ENCODE results near the gene FIG4. TPM values are rescaled to one million over a fixed set of nuclear protein-coding genes. Genes with fewer than 3 reads are reported as not detected.
"Not testable (repeated sequence)": the region's sequence is repeated elsewhere in the genome, so short reads cannot be mapped to it uniquely, and the experiment has no call there.

FIG4 gene
- total RNA-seq, 1 donor from 2014 or later: 8.5 TPM

DNA sequence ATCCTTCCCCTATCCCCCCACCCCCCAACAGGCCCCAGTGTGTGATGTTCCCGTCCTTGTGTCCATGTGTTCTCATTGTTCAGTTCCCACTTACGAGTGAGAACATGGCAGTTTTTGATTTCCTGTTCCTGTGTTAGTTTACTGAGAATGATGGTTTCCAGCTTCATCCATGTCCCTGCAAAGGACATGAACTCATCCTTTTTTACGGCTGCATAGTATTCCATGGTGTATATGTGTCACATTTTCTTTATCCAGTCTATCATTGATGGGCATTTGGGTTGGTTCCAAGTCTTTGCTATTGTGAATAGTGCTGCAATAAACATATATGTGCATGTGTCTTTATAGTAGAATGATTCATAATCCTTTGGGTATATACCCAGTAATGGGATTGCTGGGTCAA, 53.7 kb downstream of the FIG4 start:
- H3K4me3 Mint-ChIP-seq; H3K9me3 Mint-ChIP-seq; H3K27me3 Mint-ChIP-seq; H3K4me1 Mint-ChIP-seq; intact Hi-C loops (cut with micrococcal nuclease); H3K27ac Mint-ChIP-seq; DNase-seq: not testable (repeated sequence)
- peaks cover 21% of the 10 kb centered on the region for H3K36me3 Mint-ChIP-seq (ENCODE audit: low read depth)

DNA sequence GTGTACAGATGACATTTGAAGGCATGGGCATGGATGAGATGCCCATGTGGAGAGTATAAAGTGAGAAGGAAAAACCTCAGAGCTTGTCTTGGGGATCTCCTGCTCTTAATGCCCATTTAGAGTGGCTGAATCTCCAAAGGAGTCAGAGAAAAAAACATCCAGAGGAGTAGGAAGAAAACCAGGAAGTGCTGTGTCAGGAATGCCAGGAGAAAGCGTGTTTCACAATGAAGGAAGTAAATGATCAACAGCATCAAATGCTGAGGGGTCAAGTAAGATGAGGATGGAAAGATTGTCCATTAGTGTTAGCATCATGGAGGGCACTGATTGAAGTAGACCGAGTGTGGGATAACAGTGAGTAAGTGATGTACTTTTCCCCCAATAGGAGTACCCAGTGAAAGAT, 56.1 kb downstream of the FIG4 start:
- Mint-ChIP-seq H3K27ac (no peak overlapping the region), H3K36me3 (ENCODE audit: low read depth) (peaks cover 14% of the 10 kb centered on the region), H3K4me1 (no peaks in the 10 kb centered on the region), H3K9me3 (no peaks in the 10 kb centered on the region), H3K27me3 (no peaks in the 10 kb centered on the region), H3K4me3 (no peak overlapping the region)
- no peak for DNase-seq
- intact Hi-C loops (cut with micrococcal nuclease): no loop called here

DNA sequence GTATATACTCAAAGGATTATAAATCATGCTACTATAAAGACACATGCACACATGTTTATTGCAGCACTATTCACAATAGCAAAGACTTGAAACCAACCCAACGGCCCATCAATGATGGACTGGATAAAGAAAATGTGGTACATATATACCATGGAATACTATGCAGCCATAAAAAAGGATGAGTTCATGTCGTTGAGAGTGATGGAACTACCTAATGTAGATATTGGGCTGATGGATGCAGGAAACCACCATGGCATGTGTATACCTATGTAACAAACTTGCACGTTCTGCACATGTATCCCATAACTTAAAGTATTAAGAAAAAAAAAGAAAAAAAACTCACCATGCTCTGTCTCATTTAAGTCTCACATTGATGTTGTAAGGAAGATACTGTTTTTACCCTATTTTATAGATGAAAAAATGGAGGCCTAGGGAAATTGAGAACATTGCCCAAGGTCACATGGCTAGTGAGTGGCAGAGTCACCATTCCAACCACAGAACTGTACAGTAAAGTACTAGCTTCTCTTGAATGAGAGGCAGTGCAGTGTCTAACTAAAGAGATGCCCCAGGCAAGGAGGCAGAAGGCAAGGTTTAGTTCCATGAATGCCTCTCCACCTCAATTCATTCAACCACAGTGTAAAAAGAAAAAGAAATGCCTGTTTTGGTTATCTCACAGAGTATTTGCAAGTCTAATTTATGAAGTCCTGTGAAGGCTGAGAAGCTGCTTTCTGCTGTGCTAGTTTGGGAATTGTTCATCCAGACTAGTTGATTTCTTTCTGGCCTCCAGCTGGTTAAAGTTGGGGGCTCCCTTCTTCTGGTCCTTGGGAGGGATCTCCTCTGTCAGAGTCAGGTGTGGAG, 68.2 kb downstream of the FIG4 start:
- H3K27ac Mint-ChIP-seq: no peak overlapping the region
- H3K27me3 Mint-ChIP-seq: no peaks in the 10 kb centered on the region
- no peak overlapping the region for H3K4me3 Mint-ChIP-seq

DNA sequence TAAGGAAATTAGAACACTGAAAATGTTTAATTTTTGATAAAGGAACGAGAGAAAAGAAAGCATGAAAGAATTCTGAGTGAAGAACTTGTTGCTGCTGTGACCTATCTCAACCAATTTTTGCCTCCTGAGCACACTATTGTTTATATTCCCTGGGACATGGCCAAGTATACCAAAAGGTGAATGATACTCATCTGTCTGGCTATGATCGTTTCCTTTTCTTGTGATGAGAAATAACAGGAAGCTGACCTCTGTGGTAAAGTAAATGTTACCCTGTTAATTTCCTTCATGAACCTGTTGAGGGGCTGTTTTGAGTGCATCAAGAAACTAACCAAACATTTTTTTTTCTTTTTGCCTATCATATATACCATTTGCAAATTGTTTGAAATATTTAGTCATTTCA, 69.1 kb downstream of the FIG4 start:
- no peak for DNase-seq
- peaks cover 29% of the 10 kb centered on the region for H3K36me3 Mint-ChIP-seq (ENCODE audit: low read depth)
- H3K27ac Mint-ChIP-seq: no peak overlapping the region
- no peak overlapping the region for H3K4me3 Mint-ChIP-seq
- peaks cover 7% of the 10 kb centered on the region for H3K4me1 Mint-ChIP-seq
- H3K27me3 Mint-ChIP-seq: no peaks in the 10 kb centered on the region
- intact Hi-C loops (cut with micrococcal nuclease): no loop called here
- peaks cover 23% of the 10 kb centered on the region for H3K9me3 Mint-ChIP-seq

More for the DNA sequence above, 68.2 kb downstream of the FIG4 start:
- Mint-ChIP-seq H3K36me3 (ENCODE audit: low read depth) (peaks cover 30% of the 10 kb centered on the region), H3K4me1 (peaks cover 7% of the 10 kb centered on the region), H3K9me3 (peaks cover 23% of the 10 kb centered on the region)
- DNase-seq: no peak
- intact Hi-C loops (cut with micrococcal nuclease): no loop called here

DNA sequence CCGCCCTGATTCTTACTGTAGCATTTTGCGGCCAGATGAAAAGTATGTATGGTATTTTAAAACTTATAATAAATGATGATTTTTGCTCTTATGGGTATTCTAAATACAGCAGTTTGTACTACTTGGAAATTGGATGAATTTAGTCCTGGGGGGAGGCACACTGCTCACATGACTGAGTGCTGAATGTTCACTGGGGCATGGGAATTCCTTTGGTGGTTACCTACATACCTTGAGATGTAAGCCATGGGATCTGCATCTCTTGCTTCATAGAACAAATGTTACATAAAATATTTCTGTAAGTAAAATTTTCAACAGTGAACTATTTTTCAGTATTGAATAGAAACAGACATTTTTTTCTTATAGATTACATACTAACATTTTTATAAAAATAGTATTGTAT, 71.1 kb downstream of the FIG4 start:
- intact Hi-C loops (cut with micrococcal nuclease): no loop called here
- H3K4me1 Mint-ChIP-seq: peaks cover 7% of the 10 kb centered on the region
- no peak overlapping the region for H3K4me3 Mint-ChIP-seq
- H3K36me3 Mint-ChIP-seq (ENCODE audit: low read depth): peaks cover 17% of the 10 kb centered on the region
- no peak for DNase-seq
- no peaks in the 10 kb centered on the region for H3K27me3 Mint-ChIP-seq
- H3K9me3 Mint-ChIP-seq: peaks cover 8% of the 10 kb centered on the region
- no peak overlapping the region for H3K27ac Mint-ChIP-seq

DNA sequence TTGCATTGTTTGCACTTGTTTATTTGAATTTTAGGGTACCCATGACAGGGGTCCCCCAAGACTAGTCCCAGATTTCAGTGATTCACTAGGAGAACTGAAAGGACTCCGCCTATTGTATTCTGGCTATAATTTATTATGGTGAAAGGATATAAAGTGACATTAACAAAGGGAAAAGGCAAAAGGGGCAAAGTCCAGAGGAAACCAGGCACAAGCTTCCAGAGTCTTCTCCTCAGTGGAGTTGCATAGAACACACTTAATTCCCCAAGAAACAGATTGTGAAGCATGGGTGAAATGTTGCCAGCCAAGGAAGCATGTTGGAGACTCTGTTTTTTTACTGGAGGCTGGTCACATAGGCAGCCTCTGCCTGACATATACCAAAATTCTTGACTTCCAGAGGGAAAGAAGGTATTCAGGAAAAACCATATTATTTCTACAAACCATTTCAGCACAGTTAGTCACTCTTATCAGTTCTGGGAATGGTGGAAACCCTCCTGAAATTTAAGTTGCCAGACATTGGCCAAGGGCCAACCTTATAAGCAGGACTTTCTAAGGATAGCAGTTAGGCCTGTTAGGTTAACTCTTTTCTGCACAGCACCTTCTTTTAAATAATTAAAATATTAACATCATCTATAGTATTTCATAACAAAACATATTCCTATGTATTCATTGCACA, 71.8 kb downstream of the FIG4 start:
- H3K27ac Mint-ChIP-seq: no peak overlapping the region
- no peaks in the 10 kb centered on the region for H3K27me3 Mint-ChIP-seq
- H3K4me3 Mint-ChIP-seq: no peak overlapping the region
- DNase-seq: no peak
- H3K4me1 Mint-ChIP-seq: peaks cover 7% of the 10 kb centered on the region
- intact Hi-C loops (cut with micrococcal nuclease): no loop called here
- H3K36me3 Mint-ChIP-seq (ENCODE audit: low read depth): peaks cover 12% of the 10 kb centered on the region
- H3K9me3 Mint-ChIP-seq: peaks cover 3% of the 10 kb centered on the region

DNA sequence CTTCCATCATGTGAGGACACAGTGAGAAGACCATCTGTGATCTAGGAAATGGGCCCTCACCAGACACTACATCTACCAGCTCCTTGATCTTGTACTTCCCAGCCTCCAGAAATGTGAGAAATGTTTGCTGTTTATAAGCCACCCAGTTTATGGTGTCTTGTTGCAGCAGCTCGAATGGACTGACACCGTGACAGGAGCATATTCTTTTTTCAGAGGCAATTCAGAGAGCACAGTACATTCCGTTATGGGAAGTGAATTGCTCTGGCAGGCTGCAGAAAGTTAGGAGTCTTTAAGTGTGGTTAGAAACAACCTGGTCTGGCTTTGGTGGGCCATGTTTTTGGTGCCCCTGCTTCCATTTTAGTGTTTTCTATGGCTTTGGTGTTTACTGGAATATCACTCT, 75.1 kb downstream of the FIG4 start:
- no peaks in the 10 kb centered on the region for H3K4me1 Mint-ChIP-seq
- H3K27me3 Mint-ChIP-seq: no peaks in the 10 kb centered on the region
- no peak overlapping the region for H3K4me3 Mint-ChIP-seq
- H3K9me3 Mint-ChIP-seq: no peaks in the 10 kb centered on the region
- H3K27ac Mint-ChIP-seq: no peak overlapping the region
- DNase-seq: no peak
- intact Hi-C loops (cut with micrococcal nuclease): no loop called here
- peaks cover under 1% of the 10 kb centered on the region for H3K36me3 Mint-ChIP-seq (ENCODE audit: low read depth)

DNA sequence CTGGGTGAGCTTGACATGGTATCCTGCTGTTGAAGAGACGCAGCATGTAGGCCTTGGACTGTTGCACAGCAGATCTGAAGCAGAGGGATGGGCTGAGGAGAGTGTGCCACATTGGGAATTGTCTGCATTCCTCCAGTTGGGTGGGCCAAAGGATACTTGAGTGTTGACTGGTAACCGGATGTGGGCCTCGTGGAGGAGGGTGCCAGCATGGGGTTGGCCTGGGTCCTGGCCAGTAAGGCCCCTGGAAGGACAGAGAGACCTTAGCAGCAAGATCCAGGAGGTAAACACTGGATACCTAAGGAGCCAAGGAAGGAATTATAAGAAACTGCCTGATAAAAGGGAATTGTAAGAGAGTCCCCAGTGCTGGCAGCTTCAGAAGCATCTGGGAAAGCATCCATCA, 76.9 kb downstream of the FIG4 start:
- Mint-ChIP-seq H3K27ac (no peak overlapping the region), H3K36me3 (ENCODE audit: low read depth) (peaks cover 8% of the 10 kb centered on the region)
- intact Hi-C loops (cut with micrococcal nuclease): no loop called here

DNA sequence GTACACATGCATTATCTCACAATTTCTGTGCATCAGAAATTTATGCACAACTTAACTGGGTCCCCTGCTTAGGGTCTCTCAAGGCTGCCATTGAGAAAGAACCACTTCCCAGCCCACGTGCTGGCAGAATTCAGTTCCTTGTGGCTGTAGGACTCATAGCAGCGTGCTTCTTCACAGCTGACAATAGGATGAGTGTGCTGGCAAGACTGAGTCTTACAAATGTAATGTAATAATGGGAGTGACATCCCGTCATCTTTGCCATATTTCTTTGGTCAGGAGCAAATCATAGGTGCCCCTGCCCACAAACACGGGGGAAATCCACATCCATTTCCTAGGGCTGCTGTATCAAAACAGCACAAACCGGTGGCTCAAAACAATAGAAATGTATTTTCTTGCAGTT, 77.4 kb downstream of the FIG4 start:
- Mint-ChIP-seq H3K36me3 (ENCODE audit: low read depth) (peaks cover 8% of the 10 kb centered on the region), H3K27ac (no peak overlapping the region), H3K4me3 (no peak overlapping the region), H3K4me1 (peaks cover 7% of the 10 kb centered on the region), H3K9me3 (peaks cover 7% of the 10 kb centered on the region), H3K27me3 (no peaks in the 10 kb centered on the region)
- DNase-seq: no peak
- intact Hi-C loops (cut with micrococcal nuclease): no loop called here

More for the DNA sequence above, 76.9 kb downstream of the FIG4 start:
- no peak for DNase-seq
- no peaks in the 10 kb centered on the region for H3K27me3 Mint-ChIP-seq
- H3K9me3 Mint-ChIP-seq: peaks cover 7% of the 10 kb centered on the region
- peaks cover 7% of the 10 kb centered on the region for H3K4me1 Mint-ChIP-seq
- H3K4me3 Mint-ChIP-seq: no peak overlapping the region

DNA sequence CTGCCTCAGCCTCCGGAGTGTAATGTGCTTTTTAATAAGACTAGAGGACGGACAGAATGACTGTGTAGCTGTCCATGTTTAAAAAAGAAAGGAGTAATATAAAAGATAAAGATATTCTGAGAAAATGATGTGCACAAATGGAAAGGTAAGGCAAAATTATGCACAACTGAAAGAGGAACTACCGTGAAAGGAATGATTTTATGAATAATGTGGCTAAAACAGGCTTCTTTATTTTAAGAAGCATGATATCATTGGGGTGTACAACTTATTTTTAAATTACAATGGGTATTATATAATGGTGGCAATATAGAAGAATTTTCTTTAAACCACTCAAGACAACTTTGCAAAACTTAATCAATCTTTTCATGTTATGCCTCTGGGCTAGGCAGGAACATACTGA, 78.1 kb downstream of the FIG4 start:
- Mint-ChIP-seq H3K4me1 (peaks cover 7% of the 10 kb centered on the region), H3K36me3 (ENCODE audit: low read depth) (peaks cover 8% of the 10 kb centered on the region), H3K27me3 (no peaks in the 10 kb centered on the region), H3K9me3 (peaks cover 7% of the 10 kb centered on the region), H3K27ac (no peak overlapping the region), H3K4me3 (no peak overlapping the region)
- intact Hi-C loops (cut with micrococcal nuclease): no loop called here
- DNase-seq: no peak

DNA sequence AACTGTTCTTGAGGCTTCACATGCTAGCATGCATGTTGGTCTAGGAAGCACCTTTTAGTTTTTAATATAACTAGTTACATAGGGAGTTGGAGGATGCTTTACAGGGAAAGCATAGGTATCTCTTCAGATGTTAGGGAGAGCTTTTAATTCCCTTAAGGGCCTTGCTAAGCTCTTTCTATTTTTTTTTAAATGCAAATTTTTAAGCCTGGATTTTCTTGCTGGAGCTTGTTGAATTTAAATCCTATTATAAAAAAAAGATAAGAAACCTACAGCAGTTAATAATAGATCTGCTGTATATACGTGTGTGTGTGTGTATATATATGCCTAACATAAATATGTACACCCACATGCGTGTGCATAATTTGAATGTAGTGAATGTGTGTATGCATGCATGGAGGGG, 79.0 kb downstream of the FIG4 start:
- no peaks in the 10 kb centered on the region for H3K27me3 Mint-ChIP-seq
- peaks cover 8% of the 10 kb centered on the region for H3K36me3 Mint-ChIP-seq (ENCODE audit: low read depth)
- DNase-seq: no peak
- H3K4me3 Mint-ChIP-seq: no peak overlapping the region
- peaks cover 7% of the 10 kb centered on the region for H3K9me3 Mint-ChIP-seq
- peaks cover 7% of the 10 kb centered on the region for H3K4me1 Mint-ChIP-seq
- no peak overlapping the region for H3K27ac Mint-ChIP-seq
- intact Hi-C loops (cut with micrococcal nuclease): no loop called here

DNA sequence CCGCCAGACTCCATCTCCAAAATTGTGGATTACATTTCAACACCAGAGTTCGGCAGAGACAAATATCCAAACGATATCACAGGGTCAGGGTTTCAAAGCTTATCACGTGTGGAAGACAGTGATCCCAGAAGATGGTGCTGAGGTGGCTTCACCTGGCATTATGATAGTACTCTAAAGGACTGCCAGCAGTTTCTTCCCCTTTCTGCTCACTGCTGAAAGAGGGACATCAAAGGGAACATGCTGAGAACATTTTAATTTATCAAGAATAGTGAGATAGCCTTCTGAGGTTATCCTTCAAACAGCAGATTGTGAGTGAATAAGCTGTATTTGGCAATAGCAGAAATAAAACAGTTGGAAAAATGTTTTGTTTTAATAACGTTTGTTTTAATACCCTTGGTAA, 79.7 kb downstream of the FIG4 start:
- DNase-seq: no peak
- Mint-ChIP-seq H3K36me3 (ENCODE audit: low read depth) (peaks cover 8% of the 10 kb centered on the region), H3K4me1 (peaks cover 7% of the 10 kb centered on the region), H3K9me3 (peaks cover 7% of the 10 kb centered on the region), H3K4me3 (no peak overlapping the region), H3K27me3 (no peaks in the 10 kb centered on the region), H3K27ac (no peak overlapping the region)
- intact Hi-C loops (cut with micrococcal nuclease): no loop called here

DNA sequence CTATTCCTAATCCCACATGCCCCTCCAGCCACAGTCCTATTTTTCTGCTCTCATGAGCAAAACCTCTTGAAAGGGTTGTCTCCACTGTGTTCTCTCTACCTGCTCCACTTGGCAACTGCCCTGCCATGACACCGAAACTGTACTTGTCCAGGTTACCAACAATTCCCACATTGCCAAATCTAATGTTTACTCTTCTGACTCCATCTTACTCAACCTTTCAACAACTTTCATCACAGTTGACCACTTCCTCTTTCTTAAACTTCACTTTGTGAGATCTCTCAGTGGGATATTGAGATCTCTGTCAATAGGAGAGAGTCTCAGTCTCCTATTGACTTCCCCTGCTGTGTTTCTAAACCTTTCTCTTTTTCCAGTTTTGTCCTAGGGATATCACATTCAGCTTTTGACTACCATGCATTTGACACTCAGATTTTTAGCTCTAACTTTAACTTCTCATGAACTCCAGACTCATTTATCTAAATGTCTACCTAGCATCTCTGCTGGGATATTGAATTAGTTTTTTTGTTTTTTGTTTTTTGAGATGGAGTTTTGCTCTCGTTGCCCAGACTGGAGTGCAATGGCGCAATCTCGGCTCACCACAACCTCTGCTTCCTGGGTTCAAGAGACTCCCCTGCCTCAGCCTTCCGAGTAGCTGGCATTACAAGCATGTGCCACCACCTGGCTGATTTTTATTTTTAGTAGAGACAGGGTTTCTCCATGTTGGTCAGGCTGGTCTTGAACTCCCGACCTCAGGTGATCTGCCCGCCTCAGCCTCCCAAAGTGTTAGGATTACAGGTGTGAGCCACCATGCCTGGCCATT, 81.1 kb downstream of the FIG4 start:
- H3K27ac Mint-ChIP-seq; H3K36me3 Mint-ChIP-seq (ENCODE audit: low read depth); H3K4me3 Mint-ChIP-seq; H3K9me3 Mint-ChIP-seq; DNase-seq; H3K4me1 Mint-ChIP-seq; intact Hi-C loops (cut with micrococcal nuclease); H3K27me3 Mint-ChIP-seq: not testable (repeated sequence)

DNA sequence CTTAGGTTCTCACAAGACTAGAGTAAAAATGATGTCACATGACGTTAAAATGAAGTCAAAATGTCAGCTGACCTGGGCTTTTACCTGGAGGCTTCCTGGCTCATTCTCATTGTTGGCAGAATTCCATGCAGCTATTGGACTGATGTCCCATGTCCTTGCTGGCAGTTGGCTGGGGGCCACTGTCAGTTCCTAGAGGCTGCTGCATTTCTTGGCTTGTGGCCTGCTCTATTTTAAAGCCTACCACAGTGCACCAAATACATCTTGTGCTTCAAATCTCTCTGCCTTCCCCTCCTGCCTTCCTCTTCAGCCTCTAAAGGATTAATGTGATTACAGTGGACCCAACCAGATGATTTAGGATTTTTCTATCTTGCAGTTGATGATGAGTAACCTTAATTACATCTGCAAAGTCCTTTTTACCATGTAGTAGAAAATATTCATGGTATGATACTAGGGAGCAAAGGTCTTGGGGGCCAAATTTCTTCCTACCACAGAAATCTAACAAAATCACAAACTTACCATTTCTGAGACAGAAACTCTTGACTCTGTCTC, 81.9 kb downstream of the FIG4 start:
- Mint-ChIP-seq H3K4me3 (no peak overlapping the region), H3K27me3 (no peaks in the 10 kb centered on the region), H3K36me3 (ENCODE audit: low read depth) (peaks cover 8% of the 10 kb centered on the region), H3K9me3 (peaks cover 7% of the 10 kb centered on the region), H3K4me1 (peaks cover 7% of the 10 kb centered on the region), H3K27ac (no peak overlapping the region)
- no peak for DNase-seq
- intact Hi-C loops (cut with micrococcal nuclease): no loop called here
